A673 (cell line): Measurements from ENCODE around the gene FAM24A.

Experiments used
- EZH2 ChIP-seq: fragments of 200-600 bp; sonication (generic); IDR thresholded peaks from 2 replicates; pipeline ENCODE4 v1.6.1; 2017; ENCODE audit warnings: borderline replicate concordance, low read depth, mild to moderate bottlenecking, mixed read lengths, antibody characterized with exemption, low read length; ENCODE audit not compliant: poor library complexity, severe bottlenecking
- TF ChIP-seq, protein P1 (sequence below): fragments of 300-800, 200-600 bp; sonication (generic); conservative IDR thresholded peaks from 2 replicates; pipeline ENCODE4 v1.5.1; 2017; ENCODE audit warnings: low read depth, mild to moderate bottlenecking, antibody characterized with exemption, low read length, moderate library complexity, mixed read lengths

DNA sequence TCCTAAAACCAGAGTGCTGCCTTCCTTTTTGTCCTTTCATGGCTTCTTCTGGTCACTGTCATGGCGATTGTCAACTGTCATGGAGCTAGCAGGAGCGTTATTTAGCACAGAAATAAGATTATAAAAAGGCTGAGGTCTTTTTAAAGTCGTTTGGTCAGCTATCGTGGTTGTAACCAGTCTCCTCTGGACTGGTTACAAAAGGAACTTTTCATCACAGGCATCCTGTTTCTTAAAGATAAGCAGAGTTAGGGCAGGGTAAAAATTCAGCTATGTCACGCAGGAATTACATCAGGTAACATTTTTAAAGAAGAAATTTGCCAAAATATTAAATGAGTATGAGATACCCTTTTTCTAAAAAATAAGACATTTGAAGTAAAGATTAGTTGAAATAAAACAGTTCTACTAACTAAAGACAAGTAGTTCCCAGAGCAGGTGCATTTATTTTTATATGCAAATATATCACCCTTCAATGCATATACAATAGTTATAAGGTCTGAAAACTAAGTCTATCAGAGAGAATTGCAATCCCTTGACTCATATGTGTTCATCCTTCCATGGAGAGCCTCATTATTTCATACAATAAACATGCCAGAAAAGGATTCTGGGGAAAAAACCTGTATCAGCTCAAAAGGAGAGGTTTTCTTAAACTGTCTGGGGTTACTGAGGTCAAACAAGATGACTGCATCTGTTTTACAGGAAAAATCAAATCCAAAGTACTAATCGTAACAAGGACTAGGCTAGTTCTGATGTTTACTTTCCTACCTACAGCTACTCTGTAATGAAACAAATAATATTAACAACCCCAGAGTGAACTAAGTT, 20.9 kb downstream of the FAM24A start:
- TF ChIP-seq, protein P1, sequence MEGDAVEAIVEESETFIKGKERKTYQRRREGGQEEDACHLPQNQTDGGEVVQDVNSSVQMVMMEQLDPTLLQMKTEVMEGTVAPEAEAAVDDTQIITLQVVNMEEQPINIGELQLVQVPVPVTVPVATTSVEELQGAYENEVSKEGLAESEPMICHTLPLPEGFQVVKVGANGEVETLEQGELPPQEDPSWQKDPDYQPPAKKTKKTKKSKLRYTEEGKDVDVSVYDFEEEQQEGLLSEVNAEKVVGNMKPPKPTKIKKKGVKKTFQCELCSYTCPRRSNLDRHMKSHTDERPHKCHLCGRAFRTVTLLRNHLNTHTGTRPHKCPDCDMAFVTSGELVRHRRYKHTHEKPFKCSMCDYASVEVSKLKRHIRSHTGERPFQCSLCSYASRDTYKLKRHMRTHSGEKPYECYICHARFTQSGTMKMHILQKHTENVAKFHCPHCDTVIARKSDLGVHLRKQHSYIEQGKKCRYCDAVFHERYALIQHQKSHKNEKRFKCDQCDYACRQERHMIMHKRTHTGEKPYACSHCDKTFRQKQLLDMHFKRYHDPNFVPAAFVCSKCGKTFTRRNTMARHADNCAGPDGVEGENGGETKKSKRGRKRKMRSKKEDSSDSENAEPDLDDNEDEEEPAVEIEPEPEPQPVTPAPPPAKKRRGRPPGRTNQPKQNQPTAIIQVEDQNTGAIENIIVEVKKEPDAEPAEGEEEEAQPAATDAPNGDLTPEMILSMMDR, result no peak
- no peak for TF ChIP-seq EZH2
